Colonic mucosa (tissue), 4 donors: ENCODE results near the gene CYP2D6. TPM values are rescaled to one million over a fixed set of nuclear protein-coding genes. Genes with fewer than 3 reads are reported as not detected.

Experiments used
- DNase-seq: peaks from one replicate; pipeline ENCODE4 v3.0.0-alpha.2; 2020
- H3K27ac ChIP-seq: fragments of 200-600 bp; one replicate; pipeline ENCODE4 v1.8.0; 2021
- H3K27me3 ChIP-seq: fragments of 200-600 bp; one replicate; pipeline ENCODE4 v1.8.0; 2021
- H3K36me3 ChIP-seq: fragments of 200-600 bp; one replicate; pipeline ENCODE4 v1.8.0; 2021
- H3K4me1 ChIP-seq: fragments of 200-600 bp; one replicate; pipeline ENCODE4 v1.8.0; 2021; ENCODE audit warnings: mild to moderate bottlenecking
- H3K4me3 ChIP-seq: fragments of 200-600 bp; one replicate; pipeline ENCODE4 v1.8.0; 2021
- H3K9ac ChIP-seq, 2 donors: one replicate each; pipeline ENCODE4 v1.7.0; 2013; ENCODE audit warnings: control low read depth in 2 of 2, low read depth in 2 of 2, low read length in 2 of 2
- H3K9me3 ChIP-seq: fragments of 200-600 bp; one replicate; pipeline ENCODE4 v1.8.0; 2021
- intact Hi-C: fragments of 100-400 bp; cut with DNase I; formaldehyde crosslinking; loops from one replicate; pipeline ENCODE4 v1.14.1; 2022
- total RNA-seq, 2 donors: library from RNA; stranded (reverse); fragmentation: NEBNext Ultra II Directional in 1 of 2; extraction: Animal tissue kit (Norgen Biotek cat#: 25700) in 1 of 2; gene quantifications; one replicate each; pipeline ENCODE4 v1.2.1, GENCODE V29; 2021
- TF ChIP-seq, protein P1 (sequence below): fragments of 200-600 bp; IDR thresholded peaks from one replicate; pipeline ENCODE4 v1.8.0; 2022; ENCODE audit warnings: antibody characterized with exemption, mild to moderate bottlenecking
- donor health status: healthy.
- donor health status: DM: no; HTN: no; CAD: no.
- donor health status: DM: no; HTN: no; CAD: no.

Gene CYP2D6
- total RNA-seq, 2 donors from 2014 or later: 2.2 to 2.9 TPM

DNA sequence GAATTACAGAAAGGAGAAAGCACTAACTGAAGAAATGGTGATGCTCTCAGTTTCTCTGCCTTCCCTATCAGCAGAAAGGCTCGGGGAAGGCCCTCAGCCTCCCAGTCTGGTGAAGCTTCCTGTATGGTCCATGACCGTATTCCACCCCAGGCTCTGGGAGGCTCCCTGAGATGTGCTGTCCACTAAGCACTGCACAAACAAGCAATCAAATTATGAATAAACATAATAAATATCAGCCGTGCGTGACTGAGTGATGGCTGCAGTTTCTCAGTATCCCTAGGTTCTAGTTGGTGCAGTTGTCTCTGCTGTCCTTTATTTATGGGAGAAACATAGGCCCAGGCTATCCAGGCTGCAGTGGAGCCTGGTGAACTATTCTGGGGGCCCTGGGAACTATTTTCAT lies 47.5 kb downstream of the CYP2D6 start:
- Histone ChIP-seq H3K36me3 (peaks cover 9% of the 10 kb centered on the region), H3K9ac (no peak overlapping the region), H3K27me3 (no peaks in the 10 kb centered on the region), H3K4me3 (no peak overlapping the region), H3K4me1 (peaks cover 6% of the 10 kb centered on the region), H3K9me3 (no peaks in the 10 kb centered on the region), H3K27ac (no peak overlapping the region)
- no peak for DNase-seq
- TF ChIP-seq, protein P1, sequence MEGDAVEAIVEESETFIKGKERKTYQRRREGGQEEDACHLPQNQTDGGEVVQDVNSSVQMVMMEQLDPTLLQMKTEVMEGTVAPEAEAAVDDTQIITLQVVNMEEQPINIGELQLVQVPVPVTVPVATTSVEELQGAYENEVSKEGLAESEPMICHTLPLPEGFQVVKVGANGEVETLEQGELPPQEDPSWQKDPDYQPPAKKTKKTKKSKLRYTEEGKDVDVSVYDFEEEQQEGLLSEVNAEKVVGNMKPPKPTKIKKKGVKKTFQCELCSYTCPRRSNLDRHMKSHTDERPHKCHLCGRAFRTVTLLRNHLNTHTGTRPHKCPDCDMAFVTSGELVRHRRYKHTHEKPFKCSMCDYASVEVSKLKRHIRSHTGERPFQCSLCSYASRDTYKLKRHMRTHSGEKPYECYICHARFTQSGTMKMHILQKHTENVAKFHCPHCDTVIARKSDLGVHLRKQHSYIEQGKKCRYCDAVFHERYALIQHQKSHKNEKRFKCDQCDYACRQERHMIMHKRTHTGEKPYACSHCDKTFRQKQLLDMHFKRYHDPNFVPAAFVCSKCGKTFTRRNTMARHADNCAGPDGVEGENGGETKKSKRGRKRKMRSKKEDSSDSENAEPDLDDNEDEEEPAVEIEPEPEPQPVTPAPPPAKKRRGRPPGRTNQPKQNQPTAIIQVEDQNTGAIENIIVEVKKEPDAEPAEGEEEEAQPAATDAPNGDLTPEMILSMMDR: no peak
- intact Hi-C loops: no loop called here

DNA sequence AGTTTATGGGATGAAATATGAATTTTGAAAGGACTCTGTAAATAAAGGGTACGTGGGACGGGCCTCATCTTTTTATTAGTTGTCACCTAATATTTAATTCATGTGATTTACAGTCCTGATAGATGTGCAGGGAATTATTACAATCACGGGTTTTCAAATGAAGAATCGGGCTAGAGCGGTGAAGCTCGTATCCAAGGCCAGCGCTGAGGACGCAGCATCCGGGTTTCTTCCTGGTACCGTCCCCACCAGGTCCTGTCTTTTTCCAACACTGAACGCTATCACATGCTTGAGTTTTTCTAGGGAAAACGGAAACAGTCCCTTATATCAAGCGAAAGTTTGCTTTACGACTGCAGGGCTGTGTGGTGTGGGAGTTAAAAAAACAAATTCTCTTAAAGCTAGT lies 50.3 kb downstream of the CYP2D6 start:
- Histone ChIP-seq H3K9ac (peak overlapping the region; percentile 47 to 99), H3K27me3 (no peaks in the 10 kb centered on the region), H3K36me3 (peaks cover 9% of the 10 kb centered on the region), H3K4me1 (peaks cover 7% of the 10 kb centered on the region), H3K4me3 (peak overlapping the region; percentile 65), H3K9me3 (no peaks in the 10 kb centered on the region), H3K27ac (peak overlapping the region; percentile 94)
- TF ChIP-seq, protein P1: no peak
- intact Hi-C loops: no loop called here
- DNase-seq: peak; percentile 55

DNA sequence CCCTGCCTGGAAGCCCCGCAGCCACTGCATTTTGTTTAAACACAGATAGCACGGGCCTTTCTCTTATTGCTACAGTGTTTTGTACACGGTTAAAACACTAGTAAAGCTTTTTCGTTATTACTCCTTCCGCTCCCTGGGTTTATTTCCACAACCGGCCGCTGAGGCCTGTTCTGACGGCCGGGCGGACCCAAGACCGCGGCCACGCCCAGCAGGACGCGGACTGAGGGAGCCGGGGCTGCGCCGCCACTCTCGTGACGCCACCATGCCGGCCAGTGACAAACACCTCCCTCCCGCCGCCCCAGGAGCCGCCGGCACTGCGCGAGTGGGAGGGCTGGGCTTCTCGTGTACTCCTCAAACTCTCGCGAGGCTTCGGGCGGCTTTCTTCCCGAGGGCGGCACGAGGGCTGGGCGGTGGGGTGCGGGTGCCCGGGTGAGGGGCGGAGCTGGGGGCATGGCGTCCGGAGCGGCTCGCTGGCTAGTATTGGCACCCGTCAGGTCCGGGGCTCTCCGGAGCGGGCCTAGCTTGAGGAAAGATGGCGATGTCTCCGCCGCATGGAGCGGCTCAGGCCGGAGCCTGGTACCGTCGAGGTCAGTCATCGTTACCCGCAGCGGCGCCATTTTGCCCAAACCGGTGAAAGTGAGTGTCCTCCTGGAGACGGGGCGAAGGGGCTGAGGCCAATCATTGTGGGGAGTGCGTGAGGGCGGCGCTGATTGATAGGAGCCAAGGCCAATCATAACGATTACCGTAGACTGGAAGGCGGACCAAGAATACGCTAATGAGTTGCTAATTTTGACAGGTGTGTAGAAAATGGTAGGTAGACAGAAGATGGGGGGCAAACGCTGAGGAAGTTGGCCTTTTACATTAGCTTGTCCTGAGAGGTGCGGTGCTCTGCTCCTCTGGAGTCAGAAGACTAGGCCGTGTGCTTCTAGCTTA lies 51.0 kb downstream of the CYP2D6 start, which contains the start of gene SMDT1:
Gene SMDT1 (plus strand): TSS at position 382 of the 933 bp plus-strand sequence. CDS start 69 bp downstream, at position 451.
- Histone ChIP-seq H3K4me1 (peaks cover 7% of the 10 kb centered on the region), H3K36me3 (peaks cover 6% of the 10 kb centered on the region)
- intact Hi-C loops: no loop called here

DNA sequence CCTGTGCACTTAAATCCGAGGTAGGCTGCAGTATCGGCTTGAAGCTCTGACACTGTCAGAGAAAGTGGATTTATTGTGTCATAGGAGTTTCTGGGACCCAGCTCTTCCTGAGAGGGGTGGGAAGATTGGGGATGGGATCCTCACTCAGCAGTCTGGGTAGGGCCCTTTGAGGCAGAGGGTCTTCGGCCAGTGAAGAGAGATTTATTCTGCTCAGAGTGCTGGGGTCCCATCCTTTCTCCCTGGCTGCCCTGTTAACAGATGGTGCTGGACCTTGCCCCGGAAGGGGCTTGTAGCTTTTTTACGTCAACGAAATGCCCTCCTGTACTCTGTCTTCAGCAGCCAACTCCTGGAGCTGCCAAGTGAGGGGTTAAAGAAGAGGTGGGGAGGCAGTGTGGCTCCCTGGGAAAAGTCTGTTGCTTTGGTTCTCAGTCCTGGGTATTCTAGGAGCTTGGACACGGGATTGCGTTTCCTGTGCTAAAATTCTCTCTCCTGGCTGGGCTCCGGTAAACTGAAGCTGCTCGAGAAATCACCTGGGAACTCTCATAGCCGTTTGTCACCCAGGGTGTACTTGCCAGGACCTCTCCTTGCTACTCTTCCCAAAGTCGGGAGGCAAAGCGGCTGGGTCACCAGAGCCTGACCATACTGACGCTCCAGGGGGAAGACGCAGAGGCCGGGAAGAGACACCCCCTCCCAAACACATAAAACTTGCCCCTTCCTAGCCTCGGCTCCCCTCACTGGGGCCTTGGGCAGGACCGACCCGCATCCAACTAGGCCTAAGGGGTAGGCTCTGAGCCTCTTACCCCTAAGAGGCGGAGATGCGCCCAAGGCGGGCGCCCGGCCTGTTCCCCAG lies 51.9 kb downstream of the CYP2D6 start:
- TF ChIP-seq, protein P1: no peak
- Histone ChIP-seq H3K4me3 (peak overlapping the region; percentile 65), H3K9ac (peak overlapping the region; percentile 96 to 99), H3K27me3 (no peaks in the 10 kb centered on the region), H3K36me3 (peaks cover 4% of the 10 kb centered on the region), H3K4me1 (peaks cover 7% of the 10 kb centered on the region), H3K27ac (peak overlapping the region; percentile 94), H3K9me3 (no peaks in the 10 kb centered on the region)
- intact Hi-C loops: no loop called here
- peak; percentile 43 for DNase-seq

More for the DNA sequence above, 51.0 kb downstream of the CYP2D6 start, which contains the start of gene SMDT1:
- H3K9me3 ChIP-seq: no peaks in the 10 kb centered on the region
- H3K9ac ChIP-seq: peak within 1 kb of the TSS; percentile 96 to 99
- H3K27ac ChIP-seq: peak within 1 kb of the TSS; percentile 94
- TF ChIP-seq, protein P1: no peak
- peak; percentile 100 for DNase-seq
- peak within 1 kb of the TSS; percentile 65 for H3K4me3 ChIP-seq
- H3K27me3 ChIP-seq: no peaks in the 10 kb centered on the region

DNA sequence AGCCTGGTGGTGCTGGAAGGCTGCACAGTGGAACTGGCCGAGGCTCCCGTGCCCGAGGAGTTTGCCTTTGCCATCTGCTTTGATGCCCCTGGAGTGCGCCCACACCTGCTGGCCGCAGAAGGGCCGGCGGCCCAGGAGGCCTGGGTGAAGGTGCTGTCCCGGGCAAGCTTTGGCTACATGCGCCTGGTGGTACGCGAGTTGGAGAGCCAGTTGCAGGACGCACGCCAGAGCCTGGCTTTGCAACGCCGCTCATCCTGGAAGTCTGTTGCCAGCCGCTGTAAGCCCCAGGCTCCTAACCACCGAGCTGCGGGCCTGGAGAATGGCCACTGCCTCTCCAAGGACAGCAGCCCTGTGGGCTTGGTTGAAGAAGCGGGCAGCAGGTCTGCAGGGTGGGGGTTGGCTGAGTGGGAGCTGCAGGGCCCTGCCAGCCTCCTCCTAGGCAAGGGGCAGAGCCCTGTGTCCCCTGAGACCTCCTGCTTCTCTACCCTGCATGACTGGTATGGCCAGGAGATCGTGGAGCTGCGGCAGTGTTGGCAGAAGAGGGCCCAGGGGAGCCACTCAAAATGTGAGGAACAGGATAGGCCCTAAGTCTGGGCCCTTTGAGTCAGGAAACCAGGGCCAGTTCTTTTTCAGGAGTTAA lies 53.0 kb downstream of the CYP2D6 start:
- H3K9ac ChIP-seq: peak overlapping the region in 1 of 2 donors; percentile 99
- intact Hi-C loops: no loop called here
- H3K27ac ChIP-seq: peak overlapping the region; percentile 94

More for the DNA sequence above, 53.0 kb downstream of the CYP2D6 start:
- TF ChIP-seq, protein P1: no peak
- no peak for DNase-seq
- peaks cover 7% of the 10 kb centered on the region for H3K4me1 ChIP-seq
- H3K27me3 ChIP-seq: no peaks in the 10 kb centered on the region
- H3K4me3 ChIP-seq: no peak overlapping the region
- H3K36me3 ChIP-seq: no peaks in the 10 kb centered on the region
- no peaks in the 10 kb centered on the region for H3K9me3 ChIP-seq
